Gastrocnemius medialis (tissue), 4 donors: ENCODE results near the gene TNFAIP8.

Experiments
- CTCF ChIP-seq, 5 experiments: fragments of 450-650 bp in 3 of 5; fragments of 200-600 bp in 2 of 5; sonication (generic) in 2 of 5; IDR thresholded peaks in 4 of 5; conservative IDR thresholded peaks in 1 of 5; 1 replicate in 4 of 5; 2 replicates in 1 of 5; pipeline ENCODE4 v1.5.1; 2016 to 2019; ENCODE audit warnings: antibody characterized with exemption in 5 of 5, mild to moderate bottlenecking in 3 of 5, moderate library complexity in 3 of 5
- POLR2A ChIP-seq, 2 donors: fragments of 450-650 bp; IDR thresholded peaks; one replicate each; pipeline ENCODE4 v1.6.1; 2017; ENCODE audit warnings: antibody characterized with exemption in 2 of 2, mild to moderate bottlenecking in 2 of 2, moderate library complexity in 2 of 2

GRCh38 chr5:119379942-119380547 lies 24.2 kb downstream of the TNFAIP8 start:
- TF ChIP-seq CTCF (IDR thresholded peaks at IDR 0.05 in 4 of 5, conservative IDR thresholded peaks at IDR 0.05 in 1 of 5) = no peak
- TF ChIP-seq POLR2A (IDR thresholded peaks at IDR 0.05) = no peak
